ENCODE measurements around the gene SNRPD2. TPM values are rescaled to one million over a fixed set of nuclear protein-coding genes. Genes with fewer than 3 reads are reported as not detected.
"Not testable (repeated sequence)": the region's sequence is repeated elsewhere in the genome, so short reads cannot be mapped to it uniquely, and the experiment has no call there.

The SNRPD2 gene
- polyA plus RNA-seq, 1 donor (not counting 4 experiments of a cell fraction or from before 2014, with no cell fraction given), result 1,051 TPM

- Histone ChIP-seq H3K9me1 (ENCODE audit: control insufficient read depth, extremely low read depth, insufficient read depth, low read length) (no peaks in the 10 kb centered on the region), H3K4me2 (ENCODE audit: control insufficient read depth, extremely low read depth, insufficient read depth, low read depth, low read length) (peak within 1 kb of the TSS; percentile 97), H3K36me3 (ENCODE audit: control insufficient read depth in 2 of 2, extremely low read depth in 1 of 2, insufficient read depth in 2 of 2, low read length in 2 of 2) (peaks cover 20 to 25% of the 10 kb centered on the region in 2 experiments), H3K4me1 (ENCODE audit: control insufficient read depth, extremely low read depth, insufficient read depth, low read length) (peaks cover 11% of the 10 kb centered on the region), H3K79me2 (ENCODE audit: control insufficient read depth, insufficient read depth, low read length) (peaks cover 36% of the 10 kb centered on the region), H2AFZ (ENCODE audit: control insufficient read depth, low read length) (peak within 1 kb of the TSS; percentile 99), H4K20me1 (ENCODE audit: control insufficient read depth, extremely low read depth, insufficient read depth, low read length) (no peaks in the 10 kb centered on the region), H3K27ac (ENCODE audit: control insufficient read depth, insufficient read depth, low read length) (peak within 1 kb of the TSS; percentile 93), H3K9me3 (ENCODE audit: control insufficient read depth, low read depth, low read length) (no peaks in the 10 kb centered on the region), H3K27me3 (ENCODE audit: control insufficient read depth, extremely low read depth, insufficient read depth, low read length) (no peaks in the 10 kb centered on the region), H3K9ac (ENCODE audit: control insufficient read depth, extremely low read depth, insufficient read depth, low read length) (peak within 1 kb of the TSS; percentile 96), H3K4me3 (ENCODE audit: control insufficient read depth in 2 of 3, extremely low read depth in 1 of 3, insufficient read depth in 2 of 3, low read depth in 1 of 3, low read length in 3 of 3) (peak within 1 kb of the TSS; percentile 79 to 98 (median 98))
- DNase-seq (ENCODE audit: low read depth, low spot score), result peak; percentile 98
- dilution Hi-C loops (cut with MboI; ENCODE audit: extremely low pct_ligation_motif_present, low sequenced_read_pairs), result no loop called here
- no peak for TF ChIP-seq CTCF (optimal IDR thresholded peaks at IDR 0.05 in 1 of 3, IDR thresholded peaks at IDR 0.05 in 1 of 3, conservative IDR thresholded peaks at IDR 0.05 in 1 of 3; ENCODE audit: extremely low read depth in 1 of 3, insufficient read depth in 2 of 3, low read length in 3 of 3)
- TF ChIP-seq EZH2 (IDR thresholded peaks at IDR 0.05; ENCODE audit: low read length), result no peak
- peak; percentile 93 for FAIRE-seq
Measured at GRCh38 chr19:45692187-45693105, 693 bp upstream of the SNRPD2 start, which contains the start of gene QPCTL. Gene QPCTL (plus strand): TSS chr19:45692666. CDS start chr19:45692704, 38 bp downstream.

GRCh38 chr19:45687599-45687998 lies 4.2 kb downstream of the SNRPD2 start:
- H3K27ac ChIP-seq (ENCODE audit: control insufficient read depth, insufficient read depth, low read length), result no peak overlapping the region
- no peaks in the 10 kb centered on the region for H3K27me3 ChIP-seq (ENCODE audit: control insufficient read depth, extremely low read depth, insufficient read depth, low read length)
- no peak overlapping the region for H2AFZ ChIP-seq (ENCODE audit: control insufficient read depth, low read length)
- H3K9me3 ChIP-seq (ENCODE audit: control insufficient read depth, low read depth, low read length), result no peaks in the 10 kb centered on the region
- peaks cover 4% of the 10 kb centered on the region for H3K4me1 ChIP-seq (ENCODE audit: control insufficient read depth, extremely low read depth, insufficient read depth, low read length)
- dilution Hi-C loops (cut with MboI; ENCODE audit: extremely low pct_ligation_motif_present, low sequenced_read_pairs), result no loop called here
- no peak overlapping the region for H3K9ac ChIP-seq (ENCODE audit: control insufficient read depth, extremely low read depth, insufficient read depth, low read length)
- peaks cover 24 to 36% of the 10 kb centered on the region in 2 experiments for H3K36me3 ChIP-seq (ENCODE audit: control insufficient read depth in 2 of 2, extremely low read depth in 1 of 2, insufficient read depth in 2 of 2, low read length in 2 of 2)
- TF ChIP-seq CTCF (optimal IDR thresholded peaks at IDR 0.05 in 1 of 3, IDR thresholded peaks at IDR 0.05 in 1 of 3, conservative IDR thresholded peaks at IDR 0.05 in 1 of 3; ENCODE audit: extremely low read depth in 1 of 3, insufficient read depth in 2 of 3, low read length in 3 of 3) (peak in 1 of 3 experiments; percentile 11), EZH2 (IDR thresholded peaks at IDR 0.05; ENCODE audit: low read length) (no peak)
- DNase-seq (ENCODE audit: low read depth, low spot score) (no peak), FAIRE-seq (no peak)
- H3K9me1 ChIP-seq (ENCODE audit: control insufficient read depth, extremely low read depth, insufficient read depth, low read length), result no peaks in the 10 kb centered on the region
- H3K4me3 ChIP-seq (ENCODE audit: control insufficient read depth in 2 of 3, extremely low read depth in 1 of 3, insufficient read depth in 2 of 3, low read depth in 1 of 3, low read length in 3 of 3), result no peak overlapping the region
- H3K4me2 ChIP-seq (ENCODE audit: control insufficient read depth, extremely low read depth, insufficient read depth, low read depth, low read length), result no peak overlapping the region
- H4K20me1 ChIP-seq (ENCODE audit: control insufficient read depth, extremely low read depth, insufficient read depth, low read length), result no peaks in the 10 kb centered on the region
- H3K79me2 ChIP-seq (ENCODE audit: control insufficient read depth, insufficient read depth, low read length), result peaks cover 26% of the 10 kb centered on the region

GRCh38 chr19:45685045-45685444 lies 6.7 kb downstream of the SNRPD2 start:
- FAIRE-seq; H3K27me3 ChIP-seq (ENCODE audit: control insufficient read depth, extremely low read depth, insufficient read depth, low read length); H3K4me3 ChIP-seq (ENCODE audit: control insufficient read depth in 2 of 3, extremely low read depth in 1 of 3, insufficient read depth in 2 of 3, low read depth in 1 of 3, low read length in 3 of 3); H3K9ac ChIP-seq (ENCODE audit: control insufficient read depth, extremely low read depth, insufficient read depth, low read length); dilution Hi-C loops (cut with MboI; ENCODE audit: extremely low pct_ligation_motif_present, low sequenced_read_pairs); H3K27ac ChIP-seq (ENCODE audit: control insufficient read depth, insufficient read depth, low read length); H3K9me3 ChIP-seq (ENCODE audit: control insufficient read depth, low read depth, low read length); H4K20me1 ChIP-seq (ENCODE audit: control insufficient read depth, extremely low read depth, insufficient read depth, low read length); DNase-seq (ENCODE audit: low read depth, low spot score); H3K4me2 ChIP-seq (ENCODE audit: control insufficient read depth, extremely low read depth, insufficient read depth, low read depth, low read length); H3K9me1 ChIP-seq (ENCODE audit: control insufficient read depth, extremely low read depth, insufficient read depth, low read length); H3K4me1 ChIP-seq (ENCODE audit: control insufficient read depth, extremely low read depth, insufficient read depth, low read length); H2AFZ ChIP-seq (ENCODE audit: control insufficient read depth, low read length): not testable (repeated sequence)
- Histone ChIP-seq H3K36me3 (ENCODE audit: control insufficient read depth in 2 of 2, extremely low read depth in 1 of 2, insufficient read depth in 2 of 2, low read length in 2 of 2) (peaks cover 24 to 36% of the 10 kb centered on the region in 2 experiments), H3K79me2 (ENCODE audit: control insufficient read depth, insufficient read depth, low read length) (peaks cover 10% of the 10 kb centered on the region)

All from keratinocyte (primary cell).